ENCODE measurements around the gene DYNLT5.

DYNLT5 gene

GRCh38 chr1:66750577-66750976, 1.7 kb upstream of the DYNLT5 start:
- no peak for DNase-seq (ENCODE audit: low read depth in 2 of 2)
- H3K4me3 ChIP-seq (replicated peaks in 1 of 2; ENCODE audit: low read depth in 2 of 2, low read length in 2 of 2): no peak overlapping the region
- TF ChIP-seq, protein P1, sequence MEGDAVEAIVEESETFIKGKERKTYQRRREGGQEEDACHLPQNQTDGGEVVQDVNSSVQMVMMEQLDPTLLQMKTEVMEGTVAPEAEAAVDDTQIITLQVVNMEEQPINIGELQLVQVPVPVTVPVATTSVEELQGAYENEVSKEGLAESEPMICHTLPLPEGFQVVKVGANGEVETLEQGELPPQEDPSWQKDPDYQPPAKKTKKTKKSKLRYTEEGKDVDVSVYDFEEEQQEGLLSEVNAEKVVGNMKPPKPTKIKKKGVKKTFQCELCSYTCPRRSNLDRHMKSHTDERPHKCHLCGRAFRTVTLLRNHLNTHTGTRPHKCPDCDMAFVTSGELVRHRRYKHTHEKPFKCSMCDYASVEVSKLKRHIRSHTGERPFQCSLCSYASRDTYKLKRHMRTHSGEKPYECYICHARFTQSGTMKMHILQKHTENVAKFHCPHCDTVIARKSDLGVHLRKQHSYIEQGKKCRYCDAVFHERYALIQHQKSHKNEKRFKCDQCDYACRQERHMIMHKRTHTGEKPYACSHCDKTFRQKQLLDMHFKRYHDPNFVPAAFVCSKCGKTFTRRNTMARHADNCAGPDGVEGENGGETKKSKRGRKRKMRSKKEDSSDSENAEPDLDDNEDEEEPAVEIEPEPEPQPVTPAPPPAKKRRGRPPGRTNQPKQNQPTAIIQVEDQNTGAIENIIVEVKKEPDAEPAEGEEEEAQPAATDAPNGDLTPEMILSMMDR (IDR thresholded peaks at IDR 0.05; ENCODE audit: low read depth, low read length): no peak

DNA sequence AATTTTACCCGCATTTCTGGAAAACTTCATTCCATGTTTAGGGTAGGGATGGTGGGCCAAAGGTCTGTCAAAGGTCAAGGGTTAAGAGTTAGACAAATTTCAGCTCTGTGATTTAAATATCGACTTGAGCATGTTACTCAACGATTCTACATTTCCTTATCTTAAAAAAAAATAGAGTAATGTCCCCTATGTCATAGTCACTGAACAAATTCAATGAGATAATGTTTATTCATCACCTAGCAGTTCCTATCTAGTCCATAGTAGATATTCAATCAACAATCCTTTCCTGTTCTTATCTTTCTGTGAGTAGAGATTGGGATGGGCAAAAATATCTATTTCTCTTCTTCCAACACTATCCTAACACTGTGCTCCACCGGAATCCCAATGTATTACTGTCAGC, 1.1 kb upstream of the DYNLT5 start:
- TF ChIP-seq, protein P1 (IDR thresholded peaks at IDR 0.05; ENCODE audit: low read depth, low read length): no peak
- H3K4me3 ChIP-seq (replicated peaks in 1 of 2; ENCODE audit: low read depth in 2 of 2, low read length in 2 of 2): no peak overlapping the region
- no peak for DNase-seq (ENCODE audit: low read depth in 2 of 2)

GRCh38 chr1:66752671-66753371, 562 bp downstream of the DYNLT5 start:
- DNase-seq (ENCODE audit: low read depth in 2 of 2): no peak
- H3K4me3 ChIP-seq (replicated peaks in 1 of 2; ENCODE audit: low read depth in 2 of 2, low read length in 2 of 2): peak overlapping the region; percentile 41 to 54
- TF ChIP-seq, protein P1 (IDR thresholded peaks at IDR 0.05; ENCODE audit: low read depth, low read length): no peak

DNA sequence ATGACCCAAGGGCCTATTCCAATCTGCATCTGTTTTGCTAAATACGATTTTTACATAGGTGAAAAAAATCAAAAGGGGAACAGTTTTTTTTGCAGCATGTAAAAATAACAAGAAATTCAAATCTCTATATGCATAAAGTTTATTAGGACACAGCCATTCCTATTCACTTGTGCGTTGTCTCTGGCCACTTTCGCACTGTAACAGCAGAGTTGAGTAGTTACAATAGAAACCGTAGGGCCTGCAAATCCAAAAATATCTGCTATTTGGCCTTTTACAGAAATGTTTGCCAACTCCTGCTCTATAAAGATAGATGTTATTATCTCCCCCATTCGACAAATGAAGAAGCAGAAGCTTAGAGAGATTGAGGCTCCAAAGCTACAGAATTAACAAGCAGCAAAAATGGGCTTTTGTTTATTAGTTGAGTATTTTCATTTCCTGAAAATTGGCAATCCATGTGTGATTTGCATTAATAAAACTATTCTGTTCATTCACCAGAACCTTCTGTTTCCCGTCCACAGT, 5.5 kb downstream of the DYNLT5 start:
- TF ChIP-seq, protein P1 (IDR thresholded peaks at IDR 0.05; ENCODE audit: low read depth, low read length): no peak
- H3K4me3 ChIP-seq (replicated peaks in 1 of 2; ENCODE audit: low read depth in 2 of 2, low read length in 2 of 2): no peak overlapping the region
- no peak for DNase-seq (ENCODE audit: low read depth in 2 of 2)

GRCh38 chr1:66758241-66758755, 6.0 kb downstream of the DYNLT5 start:
- TF ChIP-seq, protein P1 (IDR thresholded peaks at IDR 0.05; ENCODE audit: low read depth, low read length): no peak
- no peak for DNase-seq (ENCODE audit: low read depth in 2 of 2)
- H3K4me3 ChIP-seq (replicated peaks in 1 of 2; ENCODE audit: low read depth in 2 of 2, low read length in 2 of 2): no peak overlapping the region

DNA sequence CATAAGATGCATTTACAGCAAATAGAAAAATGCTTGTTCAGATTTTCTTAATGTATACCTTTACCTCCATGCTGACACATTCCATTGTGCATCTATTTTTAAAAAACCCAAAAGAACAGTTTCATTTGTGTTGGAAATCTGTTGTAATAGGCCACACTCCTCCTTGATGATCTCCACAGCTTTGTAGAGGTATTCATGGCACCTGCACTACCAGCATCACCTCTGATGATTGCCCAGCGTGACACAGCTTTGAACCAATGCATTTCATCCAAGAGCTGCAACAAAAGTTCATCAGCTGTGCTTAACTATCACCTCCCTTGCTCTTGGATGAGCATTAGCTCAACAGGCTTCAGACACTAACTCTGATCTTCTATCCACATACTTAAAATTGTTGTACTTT, 8.2 kb downstream of the DYNLT5 start:
- TF ChIP-seq, protein P1 (IDR thresholded peaks at IDR 0.05; ENCODE audit: low read depth, low read length): no peak
- no peak overlapping the region for H3K4me3 ChIP-seq (replicated peaks in 1 of 2; ENCODE audit: low read depth in 2 of 2, low read length in 2 of 2)
- DNase-seq (ENCODE audit: low read depth in 2 of 2): no peak

Measured in cardiac fibroblast (primary cell).